GM19240 (cell line): ENCODE results near the gene PAPPA.

Source experiments
- DNase-seq: peaks from one replicate; pipeline ENCODE4 v3.0.0; 2011; ENCODE audit warnings: low spot score; ENCODE audit not compliant: insufficient read length

The PAPPA gene

DNA sequence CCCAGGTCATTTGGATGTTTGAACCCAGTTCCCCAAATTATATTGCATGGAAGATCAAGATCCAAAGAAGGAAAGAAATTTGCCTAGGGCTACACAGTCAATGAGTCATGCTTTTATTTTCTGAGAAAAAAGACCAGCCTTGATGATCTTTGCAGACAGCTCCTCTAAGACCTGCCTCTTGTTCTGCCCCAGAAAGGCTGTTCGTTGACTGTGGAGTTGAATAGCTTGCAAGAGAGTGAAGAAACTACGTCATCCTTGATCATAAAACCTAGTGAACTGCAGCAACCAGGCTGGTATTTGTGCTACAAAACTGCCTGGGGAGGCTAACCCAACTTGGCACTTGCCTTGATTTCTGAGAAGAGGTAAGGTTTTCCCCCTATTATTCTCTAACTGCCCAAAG lies 263.9 kb downstream of the PAPPA start:
- DNase-seq, result no peak

DNA sequence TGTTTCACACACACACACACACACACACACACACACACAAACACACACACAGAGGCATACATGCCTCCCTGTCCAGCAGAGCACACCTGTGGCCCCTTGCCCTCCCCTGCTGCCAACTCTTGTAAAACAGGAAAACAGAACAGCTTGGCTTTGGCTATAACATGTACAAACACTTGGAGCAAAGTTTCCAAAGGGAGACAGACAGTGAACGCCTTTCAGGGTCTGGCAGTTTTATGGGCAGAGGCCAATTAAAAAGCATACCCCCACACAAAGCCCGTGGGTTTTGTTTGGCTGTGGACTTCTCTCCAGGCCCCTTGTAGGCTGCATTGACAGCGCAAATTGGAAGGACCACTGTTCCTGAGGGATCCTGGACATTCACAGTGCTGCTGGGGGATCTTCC lies 265.6 kb downstream of the PAPPA start:
- DNase-seq, result no peak

DNA sequence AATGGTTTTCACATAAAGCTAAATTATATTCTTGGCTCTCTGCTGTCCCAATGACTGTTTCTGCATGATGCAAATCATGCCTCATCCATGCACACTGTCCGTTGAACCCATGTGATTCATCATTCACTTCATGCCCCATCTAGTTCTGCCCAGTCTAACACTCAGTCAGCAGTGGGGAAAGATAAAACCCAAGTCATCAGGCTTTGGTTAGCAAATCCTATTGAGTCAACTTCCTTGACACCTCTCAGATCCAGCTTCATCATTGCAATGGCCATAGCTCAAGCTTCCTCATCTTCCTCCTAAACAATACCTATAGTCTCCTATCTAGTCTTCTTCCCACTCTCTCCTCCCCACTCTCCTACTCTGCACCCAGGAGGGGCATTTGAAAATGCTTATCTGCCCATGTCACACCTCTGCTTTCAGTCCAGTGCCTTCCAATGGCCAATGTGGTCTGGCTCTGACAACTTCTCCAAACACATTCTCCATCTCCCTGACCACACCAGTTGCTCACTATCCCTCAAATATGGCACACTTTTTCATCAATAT lies 267.5 kb downstream of the PAPPA start:
- no peak for DNase-seq

DNA sequence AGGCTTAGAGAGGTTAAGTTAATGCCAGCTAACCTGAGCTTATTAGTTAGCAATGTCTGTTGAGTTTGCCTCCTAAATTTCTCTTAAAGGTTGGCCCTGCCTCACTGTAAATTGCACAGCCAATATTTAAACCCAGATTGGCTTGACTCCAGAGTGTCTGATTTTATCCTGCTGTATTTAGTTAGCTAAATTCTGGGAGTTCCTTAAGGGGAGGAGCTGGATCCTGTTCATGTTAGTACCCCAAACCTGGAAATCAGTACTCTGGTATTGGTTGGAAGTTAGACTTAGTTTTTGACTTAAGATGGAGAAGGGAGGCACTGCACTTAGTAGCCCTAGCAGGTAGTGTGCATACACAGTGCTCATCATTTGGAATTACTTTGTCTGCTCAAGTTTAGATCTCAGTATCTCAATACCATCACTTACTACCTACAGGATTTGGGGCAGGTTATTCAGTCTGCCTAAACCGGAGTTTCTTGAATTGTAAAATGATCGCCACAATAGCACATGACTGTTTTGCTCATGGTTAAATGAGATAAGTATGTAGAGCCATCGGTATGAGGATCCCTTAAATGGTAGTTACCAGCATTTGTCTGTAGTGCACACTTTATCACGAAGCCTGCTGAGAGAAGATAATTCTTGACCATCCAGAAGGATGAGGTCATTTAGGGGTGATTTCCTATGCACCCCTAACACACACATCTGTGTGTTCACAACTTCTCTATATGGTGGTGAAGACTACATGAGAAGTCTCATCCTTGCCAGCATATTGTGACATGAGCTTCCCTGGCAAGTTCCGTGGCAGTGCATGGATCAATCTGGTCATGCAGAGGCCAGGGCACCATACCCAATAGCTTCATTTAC lies 268.8 kb downstream of the PAPPA start:
- DNase-seq, result no peak

DNA sequence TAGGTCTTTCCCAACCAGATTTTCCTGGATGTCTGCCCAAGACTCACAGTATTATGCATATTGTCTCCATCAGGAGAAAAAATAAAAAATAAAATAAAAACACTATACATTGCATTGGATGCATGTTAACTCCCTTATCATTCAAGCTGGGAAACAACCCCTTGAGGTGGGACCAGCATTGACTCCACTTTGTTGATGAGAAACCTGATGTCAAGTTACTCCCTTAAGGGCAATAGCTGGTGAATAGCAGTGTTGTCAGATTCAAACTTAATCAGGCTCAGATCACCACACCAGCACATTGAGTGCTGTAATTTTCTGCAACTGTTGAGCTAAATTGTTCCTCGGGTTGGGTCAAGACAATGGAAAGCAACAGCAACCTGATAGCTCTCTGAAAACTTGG lies 269.6 kb downstream of the PAPPA start:
- no peak for DNase-seq

DNA sequence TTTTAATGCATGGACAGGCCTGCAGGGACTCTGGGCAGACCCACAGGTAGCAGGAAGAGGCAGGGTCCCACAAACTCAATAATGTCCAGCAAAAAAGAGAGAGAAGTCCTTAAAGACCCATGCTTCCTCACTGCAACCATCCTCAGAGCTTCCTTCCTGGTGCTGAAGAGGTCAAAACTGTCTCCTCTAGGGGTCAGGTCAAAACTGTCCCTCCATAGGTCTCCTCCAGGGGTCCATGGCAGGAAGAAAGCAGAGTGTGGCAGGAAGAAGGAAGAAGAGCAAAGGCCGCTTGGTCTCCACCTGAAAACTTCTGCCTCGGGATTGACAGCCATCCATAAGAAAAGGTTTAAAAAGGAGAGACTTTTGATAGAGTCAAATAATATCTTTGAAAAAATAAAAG lies 271.7 kb downstream of the PAPPA start:
- DNase-seq, result no peak

DNA sequence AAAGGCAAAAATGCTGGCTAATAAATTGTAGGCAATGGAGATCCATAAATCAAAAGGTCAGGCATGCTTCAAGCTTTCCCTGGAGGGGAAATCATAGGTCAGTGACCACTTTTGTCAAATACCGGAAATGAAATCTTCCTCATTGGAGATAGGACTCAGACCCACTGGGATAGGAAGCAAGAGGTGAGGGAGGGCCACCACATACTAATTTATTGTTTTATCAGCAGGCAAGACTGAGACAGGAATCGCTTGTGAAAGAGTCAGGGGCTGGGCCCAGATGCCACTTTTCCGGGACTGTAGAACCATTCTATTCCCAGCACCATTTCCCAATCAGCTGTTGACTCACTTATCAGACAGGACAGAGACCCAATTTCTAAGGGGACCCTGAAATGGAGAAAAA lies 277.3 kb downstream of the PAPPA start:
- DNase-seq, result no peak

DNA sequence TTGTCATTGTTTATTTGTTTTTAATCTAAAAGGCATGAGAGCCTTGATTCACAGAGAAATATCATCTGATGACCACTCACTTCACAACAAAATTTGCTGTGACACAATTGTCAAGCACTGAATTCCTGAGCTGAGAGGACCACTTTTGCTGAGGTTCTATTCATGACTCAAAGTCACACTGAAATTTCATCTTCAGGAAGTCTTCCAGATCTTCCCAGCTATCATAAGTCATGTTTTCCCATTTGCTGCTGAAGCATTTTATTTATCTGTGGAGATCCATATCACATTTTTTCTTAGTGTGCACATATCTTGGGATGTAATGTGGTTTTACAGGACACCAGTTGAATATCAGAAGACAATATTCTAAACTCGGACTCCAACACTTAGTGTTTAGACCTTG lies 278.5 kb downstream of the PAPPA start:
- DNase-seq, result no peak

DNA sequence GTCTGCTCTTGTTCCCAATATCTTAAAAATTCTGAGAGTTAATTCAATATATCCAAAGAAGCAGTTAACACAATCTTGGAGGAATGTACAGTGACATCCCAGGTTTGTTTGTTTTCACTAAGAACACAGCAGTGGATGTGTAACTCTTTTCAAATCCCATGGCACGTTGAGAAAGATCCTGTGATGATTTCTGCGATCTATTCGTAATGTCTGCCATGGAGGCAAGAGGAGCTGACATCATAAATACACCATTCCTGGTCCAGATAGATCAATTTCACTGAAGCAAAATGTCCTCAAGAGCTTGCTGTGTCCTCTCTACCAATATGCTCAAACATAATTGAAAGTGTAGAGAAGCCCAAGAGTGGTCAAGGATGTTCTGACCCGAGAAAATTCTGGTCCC lies 280.7 kb downstream of the PAPPA start:
- DNase-seq, result no peak

DNA sequence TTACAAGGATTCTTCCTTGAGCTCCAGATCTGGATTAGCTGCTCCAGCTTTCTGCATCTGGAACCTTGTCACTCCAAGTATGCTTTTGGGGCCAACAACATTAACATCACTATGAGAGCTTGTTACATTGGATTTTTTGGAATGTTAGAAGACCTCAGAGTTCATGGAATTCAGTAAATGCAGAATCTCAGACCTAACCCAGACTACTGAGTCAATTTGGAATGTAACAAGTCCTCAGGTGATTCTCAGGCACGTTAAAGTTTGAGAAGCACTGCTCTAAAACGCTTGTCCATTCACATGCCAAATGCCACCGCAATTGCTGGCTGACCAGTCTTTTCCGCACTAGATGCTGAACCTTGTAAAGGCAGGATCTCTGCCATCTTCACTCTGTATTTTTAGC lies 282.1 kb downstream of the PAPPA start:
- no peak for DNase-seq

DNA sequence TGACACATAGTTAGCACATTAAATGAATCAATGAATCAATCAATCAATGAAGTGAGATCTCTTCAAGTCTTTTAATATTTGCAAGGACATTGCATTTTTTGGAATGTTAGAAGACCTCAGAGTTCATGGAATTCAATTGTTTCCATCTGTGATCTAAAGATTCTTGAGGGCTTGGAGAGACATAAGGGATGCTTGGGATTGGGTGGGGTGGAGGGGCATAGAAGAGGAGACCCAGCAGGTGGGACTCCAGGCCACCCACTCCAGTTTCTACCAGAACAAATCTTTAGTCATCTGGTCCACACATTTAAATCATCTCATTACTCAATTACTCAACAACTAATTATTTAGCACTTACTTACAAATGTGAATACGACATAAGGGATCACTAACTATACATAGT lies 282.5 kb downstream of the PAPPA start:
- no peak for DNase-seq

DNA sequence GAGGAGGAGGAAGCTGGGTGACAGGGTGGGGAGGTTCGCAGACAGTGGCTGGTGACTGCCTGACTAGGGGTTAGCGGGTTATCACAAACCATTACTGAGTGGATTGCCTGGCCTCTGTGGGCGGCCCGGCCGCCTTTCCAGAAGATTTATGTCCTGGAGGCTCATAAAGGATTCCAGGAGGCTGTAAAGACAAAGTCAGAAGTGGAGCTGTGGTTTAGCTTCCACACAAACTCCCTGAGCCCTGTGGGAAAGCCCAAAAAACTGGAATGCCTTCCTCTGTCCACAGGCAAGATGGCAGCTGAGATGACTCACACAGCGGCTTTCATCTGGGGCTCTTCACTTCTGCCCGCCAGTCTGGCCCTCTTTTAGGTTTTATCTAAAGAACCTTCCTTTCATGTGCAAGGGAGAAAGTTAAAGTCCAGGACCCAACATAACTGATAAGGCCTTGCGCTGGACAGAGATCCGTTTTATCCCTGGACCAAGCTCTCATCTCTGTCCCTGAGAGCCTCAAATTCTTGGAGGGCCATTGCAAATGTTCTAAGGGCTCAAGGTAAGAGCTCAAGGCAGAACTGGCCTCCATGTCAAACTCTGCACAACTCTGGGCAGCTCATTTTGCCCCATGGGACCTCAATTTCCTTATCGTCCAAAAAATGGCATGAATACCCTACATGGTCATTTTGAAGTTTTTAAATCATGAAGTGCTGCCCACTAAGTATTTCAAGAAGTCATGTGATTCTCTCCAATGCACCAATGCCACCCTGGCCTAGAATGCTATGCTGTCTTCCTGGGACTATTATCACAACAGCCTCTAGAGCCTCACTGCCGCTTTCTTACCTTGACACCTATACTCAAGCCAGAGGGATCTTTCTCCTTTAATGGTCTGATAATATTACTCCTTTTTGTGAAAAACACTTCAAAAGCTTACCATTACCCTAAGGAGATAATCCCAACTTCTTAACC lies 284.1 kb downstream of the PAPPA start:
- DNase-seq, result no peak

DNA sequence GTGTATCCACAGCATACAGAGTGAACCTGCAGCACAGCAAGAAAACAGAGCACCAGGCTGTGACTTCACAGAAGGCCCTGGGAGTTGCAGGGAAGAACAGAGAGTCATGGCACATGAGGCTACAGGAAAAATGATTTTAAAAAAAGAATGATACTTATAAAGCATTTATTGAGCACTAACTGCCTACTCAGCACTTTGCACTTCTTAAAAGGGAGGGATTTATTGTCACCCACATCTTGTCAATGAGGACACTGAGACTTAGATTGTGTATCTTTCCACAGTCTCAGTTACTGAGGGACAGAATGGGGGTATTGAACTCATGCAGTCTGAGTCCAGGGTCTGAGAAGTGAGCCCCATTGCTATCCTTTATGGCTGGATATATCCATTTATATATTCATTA lies 288.9 kb downstream of the PAPPA start:
- no peak for DNase-seq

DNA sequence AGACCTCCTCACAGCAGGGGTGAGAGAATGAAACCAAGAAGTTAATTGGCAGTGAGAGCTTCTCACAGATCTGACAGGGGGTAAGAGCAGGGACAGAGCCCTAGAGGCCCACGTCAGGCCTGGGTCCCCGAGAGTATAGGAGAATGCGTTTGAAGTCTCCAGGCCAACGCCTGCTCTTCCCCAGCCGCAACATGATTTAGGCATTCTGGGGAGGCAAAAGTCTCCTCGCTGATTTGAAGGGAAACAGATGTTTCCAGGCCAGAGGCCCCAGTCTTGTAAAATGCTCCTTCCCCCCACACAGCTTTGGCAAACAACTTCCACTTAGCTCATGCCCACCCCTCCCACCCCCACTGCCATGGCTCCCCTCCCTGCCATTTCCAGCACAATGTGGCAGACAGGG lies 294.3 kb downstream of the PAPPA start:
- no peak for DNase-seq

DNA sequence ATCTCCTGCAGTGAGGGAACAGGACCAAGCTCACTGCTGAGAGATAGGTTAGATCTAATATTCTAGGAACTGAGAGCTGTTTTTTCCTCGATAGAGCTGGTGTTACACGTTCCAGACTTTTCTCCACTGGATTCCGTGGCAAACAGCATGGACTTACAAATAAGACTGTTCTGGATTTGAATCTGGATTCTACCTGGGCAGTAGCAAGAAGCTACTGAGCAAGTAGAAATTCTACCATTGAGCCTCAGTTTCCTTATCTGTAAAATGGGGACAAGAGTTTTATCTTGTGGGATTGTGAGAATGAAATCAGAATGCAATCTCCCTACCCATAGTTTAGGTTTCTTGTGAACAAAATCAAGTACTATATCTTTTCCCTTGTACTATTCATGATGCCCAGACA lies 294.8 kb downstream of the PAPPA start:
- DNase-seq, result no peak

DNA sequence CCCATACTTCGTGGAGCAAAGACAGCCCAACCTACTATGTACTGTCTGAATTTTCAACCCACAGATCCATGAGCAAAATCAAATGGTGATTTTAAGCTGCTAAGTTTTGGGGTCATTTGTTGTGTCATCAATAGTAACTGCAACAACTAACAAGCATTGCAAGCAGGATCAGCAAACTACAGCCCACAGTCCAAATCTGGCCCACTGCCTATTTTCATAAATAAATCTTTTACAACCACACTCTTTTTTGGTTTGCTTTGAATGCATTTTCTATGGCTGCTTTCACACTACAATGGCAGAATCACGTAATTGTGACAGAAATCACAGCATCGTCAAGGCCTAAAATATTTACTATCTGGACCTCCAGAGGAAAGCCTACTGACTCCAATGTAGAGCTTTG lies 296.4 kb downstream of the PAPPA start:
- DNase-seq, result no peak

DNA sequence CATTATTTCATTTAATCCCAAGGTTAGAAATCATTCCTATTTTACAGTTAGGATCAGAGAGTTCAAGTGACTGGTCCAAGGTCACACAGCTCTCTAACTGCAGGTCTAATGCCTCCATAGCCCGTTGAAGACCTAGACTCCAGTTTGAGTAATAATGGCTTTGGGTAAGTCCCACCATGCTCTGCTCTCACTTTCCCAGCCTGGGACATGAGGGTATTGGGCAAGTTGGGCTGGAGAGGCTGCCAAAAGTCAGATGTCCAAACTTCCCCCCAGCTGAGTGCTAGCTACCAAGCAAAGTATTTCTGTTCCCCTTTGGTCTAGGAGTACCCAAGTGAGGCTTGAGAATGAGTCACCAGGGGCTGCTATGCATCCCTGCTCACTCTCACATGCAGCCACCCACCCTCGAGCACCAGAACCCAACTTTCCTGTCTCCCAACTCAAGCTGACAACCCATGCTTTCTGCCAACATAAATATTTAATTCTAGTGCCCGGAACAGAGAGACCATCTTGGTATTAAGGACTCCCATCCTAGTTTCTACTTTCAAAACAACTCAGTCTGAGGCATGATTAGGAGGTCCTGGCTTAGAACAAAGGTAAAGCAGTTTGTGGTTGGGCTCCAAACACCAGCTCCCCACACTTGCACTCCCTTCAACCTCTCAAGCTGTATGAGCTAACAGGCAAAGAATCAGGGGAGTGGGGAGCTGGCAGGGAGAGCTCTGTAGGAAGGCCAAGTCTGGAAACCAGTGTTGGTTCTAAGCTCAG lies 297.0 kb downstream of the PAPPA start:
- no peak for DNase-seq

DNA sequence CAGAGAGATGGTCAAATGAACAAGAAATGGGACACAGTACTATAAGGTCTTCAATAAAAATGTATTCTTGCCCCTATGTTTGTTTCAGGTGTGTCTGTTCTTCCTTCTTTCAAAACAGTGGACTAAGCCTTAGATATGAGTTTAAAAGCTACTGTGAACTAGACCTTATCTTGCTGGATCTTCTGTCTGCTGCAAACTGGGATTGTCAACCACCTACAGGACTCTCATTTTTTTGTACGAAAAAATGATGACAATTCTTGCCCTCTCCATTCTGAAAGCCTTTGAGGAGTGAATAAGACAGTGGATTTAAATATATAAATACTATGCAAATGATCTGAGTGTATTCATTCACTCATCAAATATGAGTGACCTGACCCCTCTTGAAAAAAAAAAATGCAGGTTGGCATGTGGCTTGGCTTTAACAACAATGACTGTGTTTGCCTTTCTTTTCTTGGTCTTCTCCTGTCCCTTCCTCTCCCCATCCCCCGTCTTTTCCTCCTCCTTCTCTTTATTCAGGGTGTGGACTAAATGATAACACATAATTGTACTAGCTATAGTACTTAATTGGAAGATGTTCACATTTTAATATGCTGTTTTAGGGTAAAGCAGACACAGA lies 298.0 kb downstream of the PAPPA start:
- DNase-seq, result no peak
